ENCODE measurements around the gene ACTR3.

DNA sequence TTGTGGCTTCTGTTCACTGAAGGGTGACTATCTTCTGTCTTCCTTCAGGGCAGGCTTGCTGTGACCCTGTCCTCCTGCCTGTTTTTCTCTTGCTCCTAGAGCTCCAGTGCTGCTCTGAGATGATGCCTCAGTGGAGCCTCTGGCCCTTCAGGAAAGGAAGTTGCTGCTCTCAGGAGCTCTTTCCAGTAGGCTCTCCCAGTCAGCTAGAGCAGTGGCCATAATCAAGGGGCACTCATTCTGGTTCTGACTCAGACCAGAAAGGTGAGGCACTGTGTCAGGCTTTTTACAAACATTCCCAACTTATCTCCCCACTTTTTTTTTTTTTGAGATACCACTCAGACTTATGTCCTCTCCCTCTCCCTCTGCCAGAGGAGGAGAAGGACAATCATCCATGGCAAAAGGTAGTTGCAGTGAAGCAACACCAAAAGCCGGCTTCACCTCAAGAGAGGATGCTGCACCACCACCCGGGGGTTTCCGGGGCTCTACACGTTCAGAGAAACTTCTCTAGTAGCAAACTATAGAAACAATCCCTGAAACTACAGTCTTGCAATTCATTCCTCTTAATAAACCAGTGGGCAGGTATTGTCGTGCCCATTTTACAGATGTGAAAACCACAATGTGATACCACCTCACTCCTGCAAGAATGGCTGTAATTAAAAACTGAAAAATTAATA lies 115.4 kb downstream of the ACTR3 start:
- TF ChIP-seq EP300 (IDR thresholded peaks at IDR 0.05) (no peak), POLR2A (IDR thresholded peaks at IDR 0.05) (no peak)
- TF ChIP-seq, protein P1, sequence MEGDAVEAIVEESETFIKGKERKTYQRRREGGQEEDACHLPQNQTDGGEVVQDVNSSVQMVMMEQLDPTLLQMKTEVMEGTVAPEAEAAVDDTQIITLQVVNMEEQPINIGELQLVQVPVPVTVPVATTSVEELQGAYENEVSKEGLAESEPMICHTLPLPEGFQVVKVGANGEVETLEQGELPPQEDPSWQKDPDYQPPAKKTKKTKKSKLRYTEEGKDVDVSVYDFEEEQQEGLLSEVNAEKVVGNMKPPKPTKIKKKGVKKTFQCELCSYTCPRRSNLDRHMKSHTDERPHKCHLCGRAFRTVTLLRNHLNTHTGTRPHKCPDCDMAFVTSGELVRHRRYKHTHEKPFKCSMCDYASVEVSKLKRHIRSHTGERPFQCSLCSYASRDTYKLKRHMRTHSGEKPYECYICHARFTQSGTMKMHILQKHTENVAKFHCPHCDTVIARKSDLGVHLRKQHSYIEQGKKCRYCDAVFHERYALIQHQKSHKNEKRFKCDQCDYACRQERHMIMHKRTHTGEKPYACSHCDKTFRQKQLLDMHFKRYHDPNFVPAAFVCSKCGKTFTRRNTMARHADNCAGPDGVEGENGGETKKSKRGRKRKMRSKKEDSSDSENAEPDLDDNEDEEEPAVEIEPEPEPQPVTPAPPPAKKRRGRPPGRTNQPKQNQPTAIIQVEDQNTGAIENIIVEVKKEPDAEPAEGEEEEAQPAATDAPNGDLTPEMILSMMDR (IDR thresholded peaks at IDR 0.05): no peak
